Measurements from ENCODE around the gene GAS6.

DNA sequence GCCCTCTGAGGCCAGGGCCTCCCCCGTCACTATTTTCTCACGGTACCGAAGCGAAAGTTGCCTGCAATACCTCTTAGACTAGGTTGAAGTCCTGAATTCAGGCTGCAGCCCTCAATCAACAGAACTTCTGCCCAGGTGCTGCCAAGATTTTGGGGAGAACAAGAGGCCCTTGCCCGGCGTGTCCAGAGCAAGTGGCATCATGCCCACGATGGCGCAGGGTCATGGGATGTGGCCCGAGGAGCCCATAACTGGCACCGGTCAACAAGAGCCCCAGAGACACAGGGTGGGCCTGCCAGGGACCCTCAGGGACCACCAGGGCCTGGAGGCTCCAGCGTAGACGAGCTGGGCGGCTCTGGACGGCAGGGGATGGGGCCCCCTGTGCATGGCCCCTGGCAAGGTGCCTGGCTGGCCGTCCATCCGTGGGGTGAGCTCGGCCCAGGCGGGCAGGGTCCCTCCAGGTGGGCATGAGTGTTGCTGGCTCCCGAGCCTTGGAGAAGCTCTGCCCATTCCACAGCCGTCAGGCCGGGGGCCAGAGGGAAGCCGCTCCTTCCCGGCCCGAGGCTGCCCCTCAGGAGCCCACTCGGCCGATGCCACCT, 45.1 kb downstream of the GAS6 start:
- TF ChIP-seq CTCF (IDR thresholded peaks at IDR 0.05; ENCODE audit: borderline replicate concordance, extremely low read depth, low read length, poor library complexity, severe bottlenecking) (no peak), EZH2 (IDR thresholded peaks at IDR 0.05; ENCODE audit: borderline replicate concordance, low read depth, low read length, severe bottlenecking) (no peak)

Measured in DND-41 (cell line).